Neural progenitor cell (in vitro differentiated cells): ENCODE results near the gene ZDHHC22.

Experiments used
- CTCF ChIP-seq: fragments of 200-600 bp; sonication (generic); IDR thresholded peaks from 2 replicates; pipeline ENCODE4 v1.5.1; 2017; ENCODE audit warnings: antibody characterized with exemption, mild to moderate bottlenecking
- EZH2 ChIP-seq: fragments of 200-600 bp; sonication (generic); IDR thresholded peaks from 2 replicates; pipeline ENCODE4 v1.6.1; 2017; ENCODE audit warnings: antibody characterized with exemption, mild to moderate bottlenecking, moderate library complexity

GRCh38 chr14:77178656-77179055 lies 37.1 kb upstream of the ZDHHC22 start:
- TF ChIP-seq CTCF (no peak), EZH2 (no peak)
